Colon (tissue), 2 donors: ENCODE data around the gene GINS1.

ENCODE experiments used
- FAIRE-seq: peaks from 2 replicates; lab custom pipeline; 2012; peaks lifted over from hg19 to GRCh38; lab: Jason Lieb, UNC
- donor health status: control.
- donor health status: control.

GINS1 gene

GRCh38 chr20:25477014-25477882, 69.8 kb downstream of the GINS1 start:
- FAIRE-seq, result no peak

GRCh38 chr20:25478889-25479568, 71.6 kb downstream of the GINS1 start:
- no peak for FAIRE-seq

GRCh38 chr20:25479638-25480037, 72.2 kb downstream of the GINS1 start:
- no peak for FAIRE-seq

GRCh38 chr20:25480156-25480555, 72.7 kb downstream of the GINS1 start:
- FAIRE-seq, result no peak

- no peak for FAIRE-seq
Measured at GRCh38 chr20:25480797-25481196, 73.3 kb downstream of the GINS1 start.

GRCh38 chr20:25481235-25481917, 73.9 kb downstream of the GINS1 start:
- no peak for FAIRE-seq

GRCh38 chr20:25481918-25482253, 74.4 kb downstream of the GINS1 start:
- no peak for FAIRE-seq

- no peak for FAIRE-seq
Measured at GRCh38 chr20:25483431-25484132, 76.1 kb downstream of the GINS1 start.

GRCh38 chr20:25484224-25484846, 76.9 kb downstream of the GINS1 start:
- FAIRE-seq, result no peak

GRCh38 chr20:25484911-25485511, 77.5 kb downstream of the GINS1 start:
- FAIRE-seq, result no peak

- no peak for FAIRE-seq
Measured at GRCh38 chr20:25485872-25486271, 78.4 kb downstream of the GINS1 start.

GRCh38 chr20:25486377-25486776, 78.9 kb downstream of the GINS1 start:
- no peak for FAIRE-seq

GRCh38 chr20:25487306-25487705, 79.8 kb downstream of the GINS1 start:
- FAIRE-seq, result no peak

- FAIRE-seq, result no peak
Measured at GRCh38 chr20:25487975-25488374, 80.5 kb downstream of the GINS1 start.

- FAIRE-seq, result no peak
Measured at GRCh38 chr20:25489221-25489871, 81.9 kb downstream of the GINS1 start.

- no peak for FAIRE-seq
Measured at GRCh38 chr20:25490656-25491445, 83.4 kb downstream of the GINS1 start.

- FAIRE-seq, result no peak
Measured at GRCh38 chr20:25491446-25492038, 84.1 kb downstream of the GINS1 start.

GRCh38 chr20:25493137-25493536, 85.7 kb downstream of the GINS1 start:
- no peak for FAIRE-seq

- no peak for FAIRE-seq
Measured at GRCh38 chr20:25493748-25494505, 86.5 kb downstream of the GINS1 start.
